HL-60 (cell line): ENCODE measurements around the gene DNASE1L1.

Experiments
- DNase-seq, 2 experiments: peaks; one replicate each; pipeline ENCODE4 v3.0.0-alpha.2; 2010 to 2020; ENCODE audit warnings: low read depth in 1 of 2, low spot score in 1 of 2
- H3K27ac ChIP-seq: fragments of 250-450 bp; sonication (Bioruptor Pico); replicated peaks from 2 replicates; pipeline ENCODE4 v1.5.1; 2020; ENCODE audit warnings: mild to moderate bottlenecking, moderate library complexity
- H3K27me3 ChIP-seq: fragments of 250-450 bp; sonication (Bioruptor Pico); 2 replicates; pipeline ENCODE4 v1.5.1; 2021; ENCODE audit warnings: mild to moderate bottlenecking, moderate library complexity; ENCODE audit not compliant: insufficient read depth, poor library complexity, severe bottlenecking
- H3K4me3 ChIP-seq: replicated peaks from 2 replicates; pipeline ENCODE4 v1.5.1; 2011; ENCODE audit warnings: mild to moderate bottlenecking, control low read depth, low read length; ENCODE audit not compliant: insufficient read depth
- GABPA ChIP-seq: IDR thresholded peaks from 2 replicates; pipeline ENCODE4 v1.6.1; 2012; ENCODE audit warnings: low read depth
- POLR2AphosphoS5 ChIP-seq: IDR thresholded peaks from 2 replicates; pipeline ENCODE4 v1.6.1; 2012; ENCODE audit warnings: low read depth
- REST ChIP-seq: IDR thresholded peaks from 2 replicates; pipeline ENCODE4 v1.6.1; 2012; ENCODE audit warnings: low read depth; ENCODE audit not compliant: insufficient replicate concordance
- SPI1 ChIP-seq: IDR thresholded peaks from 2 replicates; pipeline ENCODE4 v1.6.1; 2012; ENCODE audit warnings: low read depth, mild to moderate bottlenecking, borderline replicate concordance
- TF ChIP-seq, protein P1 (sequence below): IDR thresholded peaks from one replicate; pipeline ENCODE4 v1.5.1; 2011; ENCODE audit warnings: low read length, control low read depth, inconsistent platforms; ENCODE audit not compliant: insufficient read depth

DNASE1L1 gene

DNA sequence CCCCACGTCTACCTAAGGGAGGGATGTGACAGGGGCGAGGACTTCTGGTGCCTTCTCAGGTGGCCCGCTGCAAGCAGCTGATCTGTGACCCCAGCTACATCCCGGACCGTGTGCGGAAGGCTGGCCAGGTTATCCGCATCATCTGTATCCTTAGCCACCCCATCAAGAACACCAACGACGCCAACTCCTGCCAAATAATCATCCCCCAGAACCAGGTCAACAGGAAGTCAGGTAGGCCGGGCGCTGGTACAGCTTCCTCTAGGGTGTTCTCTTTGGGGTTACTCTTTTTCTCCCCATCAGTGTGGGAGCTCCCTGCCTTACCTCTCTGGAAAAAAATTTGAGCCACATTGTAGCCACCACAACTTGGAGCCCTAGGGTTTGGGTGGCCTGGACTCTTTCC lies 32.5 kb upstream of the DNASE1L1 start:
- no peaks in the 10 kb centered on the region for H3K27me3 ChIP-seq
- TF ChIP-seq REST (no peak), SPI1 (no peak), GABPA (no peak), POLR2AphosphoS5 (no peak)
- TF ChIP-seq, protein P1, sequence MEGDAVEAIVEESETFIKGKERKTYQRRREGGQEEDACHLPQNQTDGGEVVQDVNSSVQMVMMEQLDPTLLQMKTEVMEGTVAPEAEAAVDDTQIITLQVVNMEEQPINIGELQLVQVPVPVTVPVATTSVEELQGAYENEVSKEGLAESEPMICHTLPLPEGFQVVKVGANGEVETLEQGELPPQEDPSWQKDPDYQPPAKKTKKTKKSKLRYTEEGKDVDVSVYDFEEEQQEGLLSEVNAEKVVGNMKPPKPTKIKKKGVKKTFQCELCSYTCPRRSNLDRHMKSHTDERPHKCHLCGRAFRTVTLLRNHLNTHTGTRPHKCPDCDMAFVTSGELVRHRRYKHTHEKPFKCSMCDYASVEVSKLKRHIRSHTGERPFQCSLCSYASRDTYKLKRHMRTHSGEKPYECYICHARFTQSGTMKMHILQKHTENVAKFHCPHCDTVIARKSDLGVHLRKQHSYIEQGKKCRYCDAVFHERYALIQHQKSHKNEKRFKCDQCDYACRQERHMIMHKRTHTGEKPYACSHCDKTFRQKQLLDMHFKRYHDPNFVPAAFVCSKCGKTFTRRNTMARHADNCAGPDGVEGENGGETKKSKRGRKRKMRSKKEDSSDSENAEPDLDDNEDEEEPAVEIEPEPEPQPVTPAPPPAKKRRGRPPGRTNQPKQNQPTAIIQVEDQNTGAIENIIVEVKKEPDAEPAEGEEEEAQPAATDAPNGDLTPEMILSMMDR, result no peak
- H3K27ac ChIP-seq, result no peak overlapping the region
- no peak for DNase-seq
- no peak overlapping the region for H3K4me3 ChIP-seq

- H3K27ac ChIP-seq, result no peak overlapping the region
- no peak for DNase-seq
- TF ChIP-seq, protein P1, result no peak
- TF ChIP-seq REST (no peak), GABPA (no peak), POLR2AphosphoS5 (no peak), SPI1 (no peak)
- no peak overlapping the region for H3K4me3 ChIP-seq
- no peaks in the 10 kb centered on the region for H3K27me3 ChIP-seq
Measured at GRCh38 chrX:154440623-154441357, 31.7 kb upstream of the DNASE1L1 start.

DNA sequence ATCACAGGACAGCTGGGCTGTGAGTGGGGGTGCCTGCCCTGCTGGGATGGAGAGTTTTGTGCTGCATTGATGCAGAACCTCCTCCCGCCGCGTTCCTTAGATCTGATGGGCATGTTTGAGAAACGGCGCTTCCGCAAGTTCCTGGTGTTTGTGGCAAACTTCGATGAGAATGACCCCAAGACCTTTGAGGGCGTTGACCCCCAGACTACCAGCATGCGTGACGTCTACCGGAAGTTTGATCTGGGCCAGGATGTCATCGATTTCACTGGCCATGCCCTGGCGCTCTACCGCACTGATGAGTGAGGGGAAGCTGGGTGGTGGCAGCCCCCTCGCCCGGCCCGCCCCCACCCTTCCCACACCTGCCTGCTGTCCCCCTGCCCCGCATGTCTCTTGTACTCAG lies 30.8 kb upstream of the DNASE1L1 start:
- no peak for DNase-seq
- Histone ChIP-seq H3K27ac (no peak overlapping the region), H3K4me3 (no peak overlapping the region), H3K27me3 (no peaks in the 10 kb centered on the region)
- TF ChIP-seq SPI1 (no peak), POLR2AphosphoS5 (no peak), GABPA (no peak), REST (no peak)
- TF ChIP-seq, protein P1, result no peak
